Cortex of kidney (tissue), 1 donor: ENCODE results near the gene PDP2.
"Not testable (repeated sequence)": the region's sequence is repeated elsewhere in the genome, so short reads cannot be mapped to it uniquely, and the experiment has no call there.

Experiments used
- DNase-seq: peaks from one replicate; lab custom pipeline; 2025; lab: John Stamatoyannopoulos, UW

PDP2 gene

GRCh38 chr16:66853261-66854139, 26.8 kb upstream of the PDP2 start:
- no peak for DNase-seq

- no peak for DNase-seq
These were observed 24.1 kb upstream of the PDP2 start for GRCh38 chr16:66856184-66856730.

- DNase-seq, result no peak
These were observed 23.5 kb upstream of the PDP2 start for GRCh38 chr16:66856801-66857200.

- no peak for DNase-seq
These were observed 22.9 kb upstream of the PDP2 start for GRCh38 chr16:66857437-66857836.

GRCh38 chr16:66858740-66859396, 21.4 kb upstream of the PDP2 start:
- DNase-seq, result no peak

- DNase-seq, result no peak
These were observed 20.8 kb upstream of the PDP2 start for GRCh38 chr16:66859397-66860068.

- no peak for DNase-seq
These were observed 18.2 kb upstream of the PDP2 start for GRCh38 chr16:66862023-66862520.

- DNase-seq, result no peak
These were observed 16.6 kb upstream of the PDP2 start for GRCh38 chr16:66863707-66864106.

- DNase-seq, result no peak
These were observed 10.9 kb upstream of the PDP2 start for GRCh38 chr16:66869424-66869823.

GRCh38 chr16:66871363-66871762, 9.0 kb upstream of the PDP2 start:
- DNase-seq, result not testable (repeated sequence)

- DNase-seq, result no peak
These were observed 8.5 kb upstream of the PDP2 start for GRCh38 chr16:66871840-66872239.

- DNase-seq, result no peak
These were observed 7.8 kb upstream of the PDP2 start for GRCh38 chr16:66872559-66872942.

GRCh38 chr16:66872943-66873684, 7.2 kb upstream of the PDP2 start:
- DNase-seq, result no peak

- no peak for DNase-seq
These were observed 6.6 kb upstream of the PDP2 start for GRCh38 chr16:66873685-66874055.

GRCh38 chr16:66874079-66874775, 6.1 kb upstream of the PDP2 start:
- DNase-seq, result no peak

GRCh38 chr16:66878067-66878466, 2.2 kb upstream of the PDP2 start:
- DNase-seq, result no peak

- DNase-seq, result no peak
These were observed 701 bp downstream of the PDP2 start for GRCh38 chr16:66881014-66881417.

- DNase-seq, result no peak
These were observed 1.2 kb downstream of the PDP2 start for GRCh38 chr16:66881560-66881959.

GRCh38 chr16:66881964-66882508, 1.7 kb downstream of the PDP2 start:
- DNase-seq, result no peak

GRCh38 chr16:66882702-66883101, 2.4 kb downstream of the PDP2 start:
- DNase-seq, result no peak

GRCh38 chr16:66885491-66885890, 5.2 kb downstream of the PDP2 start:
- DNase-seq, result no peak
